Stimulated activated CD8-positive, alpha-beta memory T cell treated with anti-CD3 and anti-CD28 coated beads, Interleukin-15, amount 100 ng/mL, for 1 hour (primary cell): ENCODE measurements around the gene PNLIP.

Experiments
- DNase-seq: peaks from one replicate; pipeline ENCODE4 v3.0.0-alpha.2; 2020; ENCODE audit warnings: low read depth

PNLIP gene

DNA sequence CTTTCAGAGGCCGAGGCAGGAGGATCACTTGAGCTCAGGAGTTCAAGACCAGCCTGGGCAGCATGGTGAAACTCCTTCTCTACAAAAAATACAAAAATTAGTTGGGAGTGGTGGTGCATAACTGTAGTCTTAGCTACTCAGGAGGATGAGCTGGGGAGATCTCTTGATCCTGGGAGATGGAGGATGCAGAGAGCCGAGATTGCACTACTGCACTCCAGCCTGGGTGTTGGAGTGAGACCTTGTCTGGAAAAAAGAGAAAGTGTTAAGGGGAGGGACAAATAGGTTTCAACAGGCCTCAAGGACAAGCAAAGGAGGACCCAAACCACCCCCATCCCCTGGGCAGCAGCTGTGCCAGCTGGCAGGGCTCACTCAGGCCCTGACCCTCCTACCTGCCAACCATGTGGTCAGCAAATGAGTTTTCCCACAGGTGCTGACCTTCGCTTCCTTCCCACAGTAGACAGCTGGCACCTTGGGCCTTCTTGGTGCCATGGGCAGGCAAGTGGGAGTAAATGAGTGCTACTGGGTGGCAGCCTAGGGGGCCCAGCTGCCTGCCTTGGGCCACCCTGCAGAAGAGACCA, 69.6 kb downstream of the PNLIP start:
- no peak for DNase-seq
